Measurements from ENCODE around the gene ACE2.

ACE2 gene

GRCh38 chrX:15605226-15605625 is 4.5 kb upstream of the ACE2 start:
- no peak overlapping the region for H3K4me3 ChIP-seq (replicated peaks; ENCODE audit: low read depth, low read length)
- TF ChIP-seq, protein P1, sequence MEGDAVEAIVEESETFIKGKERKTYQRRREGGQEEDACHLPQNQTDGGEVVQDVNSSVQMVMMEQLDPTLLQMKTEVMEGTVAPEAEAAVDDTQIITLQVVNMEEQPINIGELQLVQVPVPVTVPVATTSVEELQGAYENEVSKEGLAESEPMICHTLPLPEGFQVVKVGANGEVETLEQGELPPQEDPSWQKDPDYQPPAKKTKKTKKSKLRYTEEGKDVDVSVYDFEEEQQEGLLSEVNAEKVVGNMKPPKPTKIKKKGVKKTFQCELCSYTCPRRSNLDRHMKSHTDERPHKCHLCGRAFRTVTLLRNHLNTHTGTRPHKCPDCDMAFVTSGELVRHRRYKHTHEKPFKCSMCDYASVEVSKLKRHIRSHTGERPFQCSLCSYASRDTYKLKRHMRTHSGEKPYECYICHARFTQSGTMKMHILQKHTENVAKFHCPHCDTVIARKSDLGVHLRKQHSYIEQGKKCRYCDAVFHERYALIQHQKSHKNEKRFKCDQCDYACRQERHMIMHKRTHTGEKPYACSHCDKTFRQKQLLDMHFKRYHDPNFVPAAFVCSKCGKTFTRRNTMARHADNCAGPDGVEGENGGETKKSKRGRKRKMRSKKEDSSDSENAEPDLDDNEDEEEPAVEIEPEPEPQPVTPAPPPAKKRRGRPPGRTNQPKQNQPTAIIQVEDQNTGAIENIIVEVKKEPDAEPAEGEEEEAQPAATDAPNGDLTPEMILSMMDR (IDR thresholded peaks at IDR 0.05; ENCODE audit: low read depth, low read length, missing control alignments): no peak
- DNase-seq (ENCODE audit: extremely low read depth, low read depth): no peak

- TF ChIP-seq, protein P1 (IDR thresholded peaks at IDR 0.05; ENCODE audit: low read depth, low read length, missing control alignments): no peak
- DNase-seq (ENCODE audit: extremely low read depth, low read depth): no peak
- H3K4me3 ChIP-seq (replicated peaks; ENCODE audit: low read depth, low read length): no peak overlapping the region
Observed at GRCh38 chrX:15602761-15603160, 2.0 kb upstream of the ACE2 start.

- no peak for DNase-seq (ENCODE audit: extremely low read depth, low read depth)
- TF ChIP-seq, protein P1 (IDR thresholded peaks at IDR 0.05; ENCODE audit: low read depth, low read length, missing control alignments): no peak
- no peak overlapping the region for H3K4me3 ChIP-seq (replicated peaks; ENCODE audit: low read depth, low read length)
Observed at GRCh38 chrX:15601932-15602331, 1.2 kb upstream of the ACE2 start.

- no peak for DNase-seq (ENCODE audit: extremely low read depth, low read depth)
- H3K4me3 ChIP-seq (replicated peaks; ENCODE audit: low read depth, low read length): no peak overlapping the region
- TF ChIP-seq, protein P1 (IDR thresholded peaks at IDR 0.05; ENCODE audit: low read depth, low read length, missing control alignments): no peak
Observed at GRCh38 chrX:15600049-15600448, 711 bp downstream of the ACE2 start.

- DNase-seq (ENCODE audit: extremely low read depth, low read depth): no peak
- H3K4me3 ChIP-seq (replicated peaks; ENCODE audit: low read depth, low read length): no peak overlapping the region
- TF ChIP-seq, protein P1 (IDR thresholded peaks at IDR 0.05; ENCODE audit: low read depth, low read length, missing control alignments): no peak
Observed at GRCh38 chrX:15599461-15599860, 1.3 kb downstream of the ACE2 start.

GRCh38 chrX:15598026-15598425 is 2.7 kb downstream of the ACE2 start:
- H3K4me3 ChIP-seq (replicated peaks; ENCODE audit: low read depth, low read length): no peak overlapping the region
- TF ChIP-seq, protein P1 (IDR thresholded peaks at IDR 0.05; ENCODE audit: low read depth, low read length, missing control alignments): no peak
- no peak for DNase-seq (ENCODE audit: extremely low read depth, low read depth)

- TF ChIP-seq, protein P1 (IDR thresholded peaks at IDR 0.05; ENCODE audit: low read depth, low read length, missing control alignments): no peak
- no peak for DNase-seq (ENCODE audit: extremely low read depth, low read depth)
- H3K4me3 ChIP-seq (replicated peaks; ENCODE audit: low read depth, low read length): no peak overlapping the region
Observed at GRCh38 chrX:15594371-15594770, 6.4 kb downstream of the ACE2 start.

Data from HFF-Myc (cell line).